ENCODE measurements around the gene TACR1.

TACR1 gene

GRCh38 chr2:75047189-75047991 is 151.9 kb downstream of the TACR1 start:
- no peak overlapping the region for H3K9ac ChIP-seq
- no peak for TF ChIP-seq CTCF (IDR thresholded peaks at IDR 0.05)
- no peaks in the 10 kb centered on the region for H3K9me3 ChIP-seq (ENCODE audit: control insufficient read depth, low read length)
- no peaks in the 10 kb centered on the region for H3K27me3 ChIP-seq (ENCODE audit: control insufficient read depth, insufficient read depth, low read length)
- H3K36me3 ChIP-seq (ENCODE audit: control insufficient read depth, insufficient read depth, low read length) = no peaks in the 10 kb centered on the region
- H3K4me1 ChIP-seq = no peaks in the 10 kb centered on the region
- H2AFZ ChIP-seq = no peak overlapping the region
- no peaks in the 10 kb centered on the region for H3K79me2 ChIP-seq
- no peak overlapping the region for H3K4me3 ChIP-seq (ENCODE audit: low read depth, low read length)
- no peak overlapping the region for H3K27ac ChIP-seq
- H3K4me2 ChIP-seq (ENCODE audit: low read length) = no peak overlapping the region

DNA sequence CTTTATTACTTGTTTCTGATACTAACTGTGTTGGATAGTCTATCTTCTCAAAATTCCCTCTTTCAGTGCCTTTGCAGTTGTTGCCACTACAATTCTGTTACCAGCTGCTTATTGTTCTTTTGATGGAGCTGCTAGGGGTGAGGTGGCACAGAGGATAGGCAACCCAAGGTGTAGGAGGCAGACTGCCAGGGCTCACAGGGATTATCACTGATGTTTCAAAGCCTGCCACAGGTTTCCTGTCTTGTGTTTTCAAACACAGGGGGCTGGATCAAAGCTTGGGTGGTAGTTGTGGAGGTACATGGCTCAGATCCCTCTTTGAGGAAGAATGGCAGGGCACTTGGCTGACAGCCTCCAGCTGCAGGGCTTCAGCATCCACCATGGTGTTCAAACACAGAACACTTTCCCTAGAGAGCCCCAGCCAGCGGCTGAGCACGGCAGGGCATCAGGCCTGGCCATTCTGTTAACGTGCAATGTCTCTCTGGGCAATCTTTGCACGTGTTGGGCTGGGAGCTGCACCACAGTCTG is 153.7 kb downstream of the TACR1 start:
- Histone ChIP-seq H3K4me3 (ENCODE audit: low read depth, low read length) (no peak overlapping the region), H3K27ac (no peak overlapping the region), H3K9ac (no peak overlapping the region)

DNA sequence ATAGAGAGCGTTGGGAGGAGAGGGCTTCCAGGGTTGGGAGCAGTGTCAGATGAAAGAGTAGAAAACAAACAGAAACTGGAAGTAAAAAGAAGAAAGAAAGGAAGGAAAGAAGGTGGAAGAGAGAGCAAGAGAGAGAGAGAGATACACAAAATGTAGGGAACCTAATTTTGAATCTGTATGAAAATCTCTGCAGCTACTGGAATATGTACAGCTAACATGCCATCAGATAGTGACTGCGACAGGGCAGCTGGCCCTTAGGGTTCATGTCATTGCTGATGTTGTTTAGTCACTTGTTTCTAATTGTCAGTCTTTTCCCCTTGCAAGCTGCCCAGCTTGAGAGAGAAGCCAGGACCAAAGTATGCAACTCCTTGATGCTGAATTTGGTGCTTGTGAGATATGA is 155.0 kb downstream of the TACR1 start:
- Histone ChIP-seq H3K4me2 (ENCODE audit: low read length) (no peak overlapping the region), H3K4me3 (ENCODE audit: low read depth, low read length) (no peak overlapping the region), H3K79me2 (no peaks in the 10 kb centered on the region), H3K36me3 (ENCODE audit: control insufficient read depth, insufficient read depth, low read length) (no peaks in the 10 kb centered on the region), H3K9ac (no peak overlapping the region), H2AFZ (no peak overlapping the region), H3K9me3 (ENCODE audit: control insufficient read depth, low read length) (no peaks in the 10 kb centered on the region), H3K27ac (no peak overlapping the region), H3K4me1 (no peaks in the 10 kb centered on the region), H3K27me3 (ENCODE audit: control insufficient read depth, insufficient read depth, low read length) (no peaks in the 10 kb centered on the region)
- no peak for TF ChIP-seq CTCF (IDR thresholded peaks at IDR 0.05)

More for the DNA sequence above, 153.7 kb downstream of the TACR1 start:
- no peaks in the 10 kb centered on the region for H3K9me3 ChIP-seq (ENCODE audit: control insufficient read depth, low read length)
- H2AFZ ChIP-seq = no peak overlapping the region
- H3K36me3 ChIP-seq (ENCODE audit: control insufficient read depth, insufficient read depth, low read length) = no peaks in the 10 kb centered on the region
- H3K4me1 ChIP-seq = no peaks in the 10 kb centered on the region
- H3K4me2 ChIP-seq (ENCODE audit: low read length) = no peak overlapping the region
- no peaks in the 10 kb centered on the region for H3K79me2 ChIP-seq
- H3K27me3 ChIP-seq (ENCODE audit: control insufficient read depth, insufficient read depth, low read length) = no peaks in the 10 kb centered on the region
- no peak for TF ChIP-seq CTCF (IDR thresholded peaks at IDR 0.05)

DNA sequence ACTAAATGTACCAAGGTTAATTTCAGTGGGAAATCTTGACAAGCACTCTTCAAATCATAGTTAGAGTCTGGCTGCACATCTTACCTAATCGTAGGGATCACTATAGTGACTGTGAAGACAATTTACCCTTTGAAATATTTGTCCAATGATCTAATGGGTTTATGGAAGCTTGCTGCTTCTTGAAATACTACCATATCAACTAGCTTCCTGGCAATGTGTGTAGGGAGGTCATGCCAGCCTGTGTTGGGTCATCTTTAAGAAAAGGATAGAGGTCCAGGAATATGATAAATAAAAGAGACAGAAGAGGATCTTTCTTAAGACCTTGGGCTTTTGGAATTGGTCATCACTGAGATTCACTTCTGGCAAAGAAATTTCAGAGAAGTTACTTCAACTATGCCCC is 156.5 kb downstream of the TACR1 start:
- no peak overlapping the region for H2AFZ ChIP-seq
- no peaks in the 10 kb centered on the region for H3K79me2 ChIP-seq
- no peaks in the 10 kb centered on the region for H3K36me3 ChIP-seq (ENCODE audit: control insufficient read depth, insufficient read depth, low read length)
- no peaks in the 10 kb centered on the region for H3K9me3 ChIP-seq (ENCODE audit: control insufficient read depth, low read length)
- H3K4me2 ChIP-seq (ENCODE audit: low read length) = no peak overlapping the region
- no peak for TF ChIP-seq CTCF (IDR thresholded peaks at IDR 0.05)
- no peak overlapping the region for H3K4me3 ChIP-seq (ENCODE audit: low read depth, low read length)
- H3K9ac ChIP-seq = no peak overlapping the region
- no peaks in the 10 kb centered on the region for H3K27me3 ChIP-seq (ENCODE audit: control insufficient read depth, insufficient read depth, low read length)
- no peak overlapping the region for H3K27ac ChIP-seq
- no peaks in the 10 kb centered on the region for H3K4me1 ChIP-seq

Measured in parathyroid adenoma (tissue), 2 donors.